Dermis blood vessel endothelial cell (primary cell): ENCODE measurements around the gene CDY2A. TPM values are rescaled to one million over a fixed set of nuclear protein-coding genes. Genes with fewer than 3 reads are reported as not detected.
"Not testable (repeated sequence)": the region's sequence is repeated elsewhere in the genome, so short reads cannot be mapped to it uniquely, and the experiment has no call there.

Source experiments
- DNase-seq: peaks from one replicate; pipeline ENCODE4 v3.0.0; 2010
- total RNA-seq: library from RNA; depleted of rRNA; stranded (reverse); fragments of >200 nt; gene quantifications from 2 replicates; pipeline ENCODE4 v1.2.3, GENCODE V29; 2014

Gene CDY2A, protein sequence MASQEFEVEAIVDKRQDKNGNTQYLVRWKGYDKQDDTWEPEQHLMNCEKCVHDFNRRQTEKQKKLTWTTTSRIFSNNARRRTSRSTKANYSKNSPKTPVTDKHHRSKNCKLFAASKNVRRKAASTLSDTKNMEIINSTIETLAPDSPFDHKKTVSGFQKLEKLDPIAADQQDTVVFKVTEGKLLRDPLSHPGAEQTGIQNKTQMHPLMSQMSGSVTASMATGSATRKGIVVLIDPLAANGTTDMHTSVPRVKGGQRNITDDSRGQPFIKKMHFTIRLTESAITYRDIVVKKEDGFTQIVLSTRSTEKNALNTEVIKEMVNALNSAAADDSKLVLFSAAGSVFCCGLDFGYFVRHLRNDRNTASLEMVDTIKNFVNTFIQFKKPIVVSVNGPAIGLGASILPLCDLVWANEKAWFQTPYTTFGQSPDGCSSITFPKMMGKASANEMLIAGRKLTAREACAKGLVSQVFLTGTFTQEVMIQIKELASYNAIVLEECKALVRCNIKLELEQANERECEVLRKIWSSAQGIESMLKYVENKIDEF
- total RNA-seq, result not detected in 2 replicates

DNA sequence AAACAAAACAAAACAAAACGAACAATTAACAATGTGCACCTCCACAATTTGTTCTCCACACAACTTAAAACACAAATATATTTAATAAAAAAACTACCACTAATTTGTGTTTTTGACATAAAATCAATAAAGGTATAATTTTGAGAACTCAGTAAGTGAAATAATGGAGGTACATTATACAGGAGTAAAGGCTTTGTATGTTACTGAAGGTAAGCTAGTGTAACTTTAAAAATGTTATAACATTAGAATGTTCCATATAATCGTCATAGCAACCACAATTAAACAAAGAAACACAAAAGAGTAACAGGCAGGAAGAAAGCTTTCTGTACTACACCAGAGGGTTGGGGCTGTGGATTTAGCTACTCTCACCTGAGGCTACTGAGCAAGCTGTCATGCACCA lies at the start of gene CDY2A:
TSS of gene CDY2A (plus strand) at position 301 of the 400 bp plus-strand sequence. CDS start 328 bp downstream, outside the sequence.
- not testable (repeated sequence) for DNase-seq

GRCh38 chrY:17997586-17997985 lies 28.0 kb upstream of the CDY2A start:
- not testable (repeated sequence) for DNase-seq

DNA sequence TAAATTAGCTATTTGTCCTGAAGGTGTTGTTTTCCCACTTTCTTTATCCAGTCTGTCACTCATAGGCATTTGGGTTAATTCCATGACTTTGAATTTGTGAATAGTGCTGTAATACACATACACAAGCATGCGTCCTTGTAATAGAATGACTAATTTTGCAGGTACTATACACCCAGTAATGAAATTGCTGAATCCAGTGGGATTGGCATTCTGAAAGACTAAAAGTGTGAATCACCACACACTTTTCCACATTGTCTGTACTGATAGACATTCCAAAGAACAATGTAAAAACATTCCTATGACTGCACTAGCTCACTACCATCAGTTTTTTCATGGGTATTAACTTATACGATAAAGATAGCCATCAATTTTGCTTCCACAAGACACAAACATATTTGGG lies 27.3 kb upstream of the CDY2A start:
- not testable (repeated sequence) for DNase-seq

- not testable (repeated sequence) for DNase-seq
Observed at GRCh38 chrY:18023897-18024296, 1.7 kb upstream of the CDY2A start.

GRCh38 chrY:18028845-18029244 lies 3.3 kb downstream of the CDY2A start:
- DNase-seq, result not testable (repeated sequence)

- not testable (repeated sequence) for DNase-seq
Observed at GRCh38 chrY:18030178-18030577, 4.6 kb downstream of the CDY2A start.

GRCh38 chrY:18034100-18034814 lies 8.7 kb downstream of the CDY2A start:
- DNase-seq, result not testable (repeated sequence)

DNA sequence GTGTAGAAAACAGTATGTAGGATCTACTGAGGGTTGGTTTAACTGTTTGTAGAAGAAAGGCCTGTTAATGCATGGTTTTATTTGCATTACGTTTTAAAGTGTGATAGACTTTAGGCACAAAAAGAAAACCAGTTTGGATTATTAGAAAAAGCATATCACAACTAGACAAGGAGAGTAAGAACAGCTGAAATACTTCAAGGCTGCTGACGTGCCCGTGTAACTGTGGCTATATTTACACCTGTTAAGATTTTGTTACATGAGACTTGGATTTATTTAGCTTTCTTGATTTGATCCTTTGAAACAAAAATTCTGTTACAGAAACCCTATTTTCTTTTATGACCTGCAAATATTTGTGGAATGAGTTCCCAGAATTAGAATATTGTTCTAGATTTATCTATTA lies 9.3 kb downstream of the CDY2A start:
- DNase-seq, result not testable (repeated sequence)

DNA sequence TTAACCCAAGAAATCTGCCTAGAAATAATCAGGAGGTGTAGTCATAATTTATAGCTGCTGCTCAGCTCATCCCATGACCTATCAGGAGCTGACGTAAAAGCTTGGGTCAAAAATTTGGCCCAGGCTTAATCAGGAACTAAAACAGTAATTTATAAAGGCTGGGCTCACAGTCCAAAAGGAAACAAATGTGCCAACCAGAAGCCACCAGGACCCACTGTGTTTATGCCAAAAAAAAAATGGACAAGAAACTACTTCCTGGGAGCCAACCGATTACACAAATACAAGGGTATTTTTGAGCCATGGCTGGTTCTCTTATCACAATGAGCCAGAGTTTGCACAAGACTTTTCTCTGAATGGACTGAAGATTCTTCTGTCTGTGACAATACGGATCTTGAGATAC lies 19.4 kb downstream of the CDY2A start:
- DNase-seq, result not testable (repeated sequence)

- DNase-seq, result not testable (repeated sequence)
Observed at GRCh38 chrY:18048149-18049040, 22.8 kb downstream of the CDY2A start.

GRCh38 chrY:18049061-18049460 lies 23.5 kb downstream of the CDY2A start:
- DNase-seq, result not testable (repeated sequence)

- DNase-seq, result not testable (repeated sequence)
Observed at GRCh38 chrY:18056473-18056872, 30.9 kb downstream of the CDY2A start.

GRCh38 chrY:18073464-18073863 lies 47.9 kb downstream of the CDY2A start:
- DNase-seq, result not testable (repeated sequence)

Other genes with a start within 250 kb of the CDY2A start
- gene CDY2B, start 145.6 kb upstream of the CDY2A start, total RNA-seq, result not detected in 2 replicates